Loucy (cell line): ENCODE data around the gene CLDN3.
A peak's percentile ranks its signal among the peaks of the same experiment; 100 is the strongest.

Experiments used
- H2AFZ ChIP-seq: fragments of 200-600 bp; sonication (generic); 2 replicates; pipeline ENCODE4 v1.6.0; 2016; ENCODE audit warnings: antibody characterized with exemption, mild to moderate bottlenecking, low read length, moderate library complexity
- H3F3A ChIP-seq: fragments of 200-600 bp; 2 replicates; pipeline ENCODE4 v1.6.0; 2016; ENCODE audit warnings: antibody characterized with exemption, low read depth, mild to moderate bottlenecking
- H3K27me3 ChIP-seq: fragments of 200-600 bp; sonication (generic); 2 replicates; pipeline ENCODE4 v1.6.1; 2014; ENCODE audit warnings: low read length, mild to moderate bottlenecking; ENCODE audit not compliant: insufficient read depth, poor library complexity, severe bottlenecking
- H3K36me3 ChIP-seq: fragments of 200-600 bp; sonication (generic); 2 replicates; pipeline ENCODE4 v1.6.1; 2016; ENCODE audit warnings: low read length; ENCODE audit not compliant: insufficient read depth
- H3K4me1 ChIP-seq: fragments of 200-600 bp; sonication (generic); 2 replicates; pipeline ENCODE4 v1.5.1; 2014; ENCODE audit warnings: low read length, mild to moderate bottlenecking; ENCODE audit not compliant: insufficient read depth, poor library complexity, severe bottlenecking
- H3K4me2 ChIP-seq: fragments of 200-600 bp; sonication (generic); 2 replicates; pipeline ENCODE4 v1.6.0; 2014; ENCODE audit warnings: antibody characterized with exemption, low read length, low read depth, mild to moderate bottlenecking; ENCODE audit not compliant: poor library complexity, severe bottlenecking
- H3K4me3 ChIP-seq: fragments of 200-600 bp; sonication (generic); 2 replicates; pipeline ENCODE4 v1.5.1; 2014; ENCODE audit warnings: low read length, mild to moderate bottlenecking, mixed read lengths; ENCODE audit not compliant: poor library complexity, severe bottlenecking
- H3K79me2 ChIP-seq: fragments of 200-600 bp; sonication (generic); 2 replicates; pipeline ENCODE4 v1.6.1; 2014; ENCODE audit warnings: low read length; ENCODE audit not compliant: insufficient read depth
- H3K9ac ChIP-seq: fragments of 200-600 bp; sonication (generic); 2 replicates; pipeline ENCODE4 v1.6.0; 2014; ENCODE audit warnings: mild to moderate bottlenecking, low read depth, low read length, moderate library complexity; ENCODE audit not compliant: poor library complexity, severe bottlenecking
- H3K9me2 ChIP-seq: fragments of 200-600 bp; sonication (generic); replicated peaks from 2 replicates; pipeline ENCODE4 v1.6.1; 2016; ENCODE audit warnings: low read depth, low read length, mixed read lengths
- H3K9me3 ChIP-seq: fragments of 200-600 bp; sonication (generic); 2 replicates; pipeline ENCODE4 v1.6.1; 2014; ENCODE audit warnings: mild to moderate bottlenecking, antibody characterized with exemption, low read length, low read depth; ENCODE audit not compliant: insufficient read depth
- H4K20me1 ChIP-seq: fragments of 200-600 bp; sonication (generic); 2 replicates; pipeline ENCODE4 v1.6.0; 2014; ENCODE audit warnings: antibody characterized with exemption, low read length, mild to moderate bottlenecking; ENCODE audit not compliant: insufficient read depth, poor library complexity, severe bottlenecking
- CTCF ChIP-seq: fragments of 200-600 bp; sonication (generic); conservative IDR thresholded peaks from 2 replicates; pipeline ENCODE4 v1.5.1; 2014; ENCODE audit warnings: mild to moderate bottlenecking, antibody characterized with exemption, low read length
- EZH2phosphoT487 ChIP-seq: fragments of 200-600 bp; IDR thresholded peaks from 2 replicates; pipeline ENCODE4 v1.6.1; 2018; ENCODE audit warnings: antibody characterized with exemption, mild to moderate bottlenecking, moderate library complexity, borderline replicate concordance

The CLDN3 gene

GRCh38 chr7:73812996-73813395 is 42.9 kb upstream of the CLDN3 start:
- Histone ChIP-seq H3K4me1 (no peaks in the 10 kb centered on the region), H3K27me3 (no peaks in the 10 kb centered on the region), H3K4me2 (no peak overlapping the region), H3K4me3 (no peak overlapping the region), H3F3A (no peaks in the 10 kb centered on the region), H3K9ac (no peak overlapping the region), H2AFZ (no peak overlapping the region), H3K36me3 (no peaks in the 10 kb centered on the region), H3K9me3 (no peaks in the 10 kb centered on the region), H3K79me2 (no peaks in the 10 kb centered on the region), H4K20me1 (no peaks in the 10 kb centered on the region), H3K9me2 (no peaks in the 10 kb centered on the region)
- no peak for TF ChIP-seq CTCF
- no peak for TF ChIP-seq EZH2phosphoT487

GRCh38 chr7:73811760-73812168 is 41.7 kb upstream of the CLDN3 start:
- H3K9ac ChIP-seq, result no peak overlapping the region
- H3K4me3 ChIP-seq, result no peak overlapping the region
- H4K20me1 ChIP-seq, result no peaks in the 10 kb centered on the region
- H3K36me3 ChIP-seq, result no peaks in the 10 kb centered on the region
- H3K4me2 ChIP-seq, result no peak overlapping the region
- no peaks in the 10 kb centered on the region for H3K4me1 ChIP-seq
- no peaks in the 10 kb centered on the region for H3K9me2 ChIP-seq
- H2AFZ ChIP-seq, result no peak overlapping the region
- TF ChIP-seq CTCF (peak; percentile 78), EZH2phosphoT487 (no peak)
- no peaks in the 10 kb centered on the region for H3K79me2 ChIP-seq
- no peaks in the 10 kb centered on the region for H3K9me3 ChIP-seq
- H3F3A ChIP-seq, result no peaks in the 10 kb centered on the region
- H3K27me3 ChIP-seq, result no peaks in the 10 kb centered on the region

- H3K4me2 ChIP-seq, result no peak overlapping the region
- H3K36me3 ChIP-seq, result no peaks in the 10 kb centered on the region
Measured at GRCh38 chr7:73810998-73811360, 40.9 kb upstream of the CLDN3 start.

More at GRCh38 chr7:73810998-73811360, 40.9 kb upstream of the CLDN3 start:
- Histone ChIP-seq H4K20me1 (no peaks in the 10 kb centered on the region), H2AFZ (no peak overlapping the region), H3F3A (no peaks in the 10 kb centered on the region), H3K9ac (no peak overlapping the region), H3K79me2 (no peaks in the 10 kb centered on the region), H3K9me2 (no peaks in the 10 kb centered on the region), H3K4me3 (no peak overlapping the region), H3K9me3 (no peaks in the 10 kb centered on the region), H3K27me3 (no peaks in the 10 kb centered on the region), H3K4me1 (no peaks in the 10 kb centered on the region)
- no peak for TF ChIP-seq EZH2phosphoT487
- no peak for TF ChIP-seq CTCF
